Peyer's patch (tissue), 4 donors: ENCODE results near the gene ILKAP.

Source experiments
- CTCF ChIP-seq, 6 experiments: fragments of 450-650 bp in 4 of 6; fragments of 200-600 bp in 2 of 6; sonication (generic) in 1 of 6; IDR thresholded peaks; one replicate each; pipeline ENCODE4 v1.5.1; 2017 to 2019; ENCODE audit warnings: antibody characterized with exemption in 6 of 6, mild to moderate bottlenecking in 3 of 6, moderate library complexity in 1 of 6
- POLR2A ChIP-seq, 2 donors: fragments of 450-650 bp; IDR thresholded peaks; one replicate each; pipeline ENCODE4 v1.5.1; 2017; ENCODE audit warnings: antibody characterized with exemption in 2 of 2, mild to moderate bottlenecking in 2 of 2, moderate library complexity in 2 of 2

GRCh38 chr2:238169708-238170251, 33.7 kb downstream of the ILKAP start:
- TF ChIP-seq CTCF (IDR thresholded peaks at IDR 0.05) (no peak), POLR2A (IDR thresholded peaks at IDR 0.05) (no peak)
